Brain microvascular endothelial cell (primary cell): ENCODE results near the gene CEP164.

Experiments used
- DNase-seq: peaks from one replicate; pipeline ENCODE4 v3.0.0-alpha.2; 2020
- H3K27ac ChIP-seq: fragments of 250-450 bp; sonication (Bioruptor Pico); 2 replicates; pipeline ENCODE4 v1.5.1; 2020; ENCODE audit warnings: mild to moderate bottlenecking, moderate library complexity
- H3K27me3 ChIP-seq: fragments of 250-450 bp; sonication (Bioruptor Pico); replicated peaks from 2 replicates; pipeline ENCODE4 v1.5.1; 2020; ENCODE audit warnings: mild to moderate bottlenecking
- H3K36me3 ChIP-seq: fragments of 250-450 bp; sonication (Bioruptor Pico); replicated peaks from 2 replicates; pipeline ENCODE4 v1.5.1; 2020; ENCODE audit warnings: mild to moderate bottlenecking
- H3K4me3 ChIP-seq: 2 replicates; pipeline ENCODE4 v1.5.1; 2011; ENCODE audit warnings: low read depth, mild to moderate bottlenecking, control low read depth, low read length, moderate library complexity
- CTCF ChIP-seq: IDR thresholded peaks from 2 replicates; pipeline ENCODE4 v1.5.1; 2011; ENCODE audit warnings: low read depth, mild to moderate bottlenecking, moderate library complexity, low read length, control low read depth, inconsistent platforms; ENCODE audit errors: missing control alignments
- in situ Hi-C: cut with HindIII; loops from 2 replicates; pipeline ENCODE4 v1.10.0; 2017; ENCODE audit warnings: low sequenced_read_pairs, low pct_ligation_motif_present

The CEP164 gene

GRCh38 chr11:117282956-117283355 lies 44.7 kb upstream of the CEP164 start:
- Histone ChIP-seq H3K36me3 (peaks cover 30% of the 10 kb centered on the region), H3K4me3 (no peak overlapping the region)
- in situ Hi-C loops = no loop called here

GRCh38 chr11:117284053-117284452 lies 43.6 kb upstream of the CEP164 start:
- peaks cover 32% of the 10 kb centered on the region for H3K36me3 ChIP-seq

More at GRCh38 chr11:117282956-117283355, 44.7 kb upstream of the CEP164 start:
- Histone ChIP-seq H3K27me3 (no peaks in the 10 kb centered on the region), H3K27ac (no peak overlapping the region)
- no peak for TF ChIP-seq CTCF
- no peak for DNase-seq

GRCh38 chr11:117286588-117286987 lies 41.1 kb upstream of the CEP164 start:
- in situ Hi-C loops = no loop called here
- no peaks in the 10 kb centered on the region for H3K27me3 ChIP-seq

More at GRCh38 chr11:117284053-117284452, 43.6 kb upstream of the CEP164 start:
- no peaks in the 10 kb centered on the region for H3K27me3 ChIP-seq
- H3K4me3 ChIP-seq = no peak overlapping the region
- no peak for DNase-seq
- in situ Hi-C loops = no loop called here
- TF ChIP-seq CTCF = no peak
- H3K27ac ChIP-seq = no peak overlapping the region

GRCh38 chr11:117287668-117288067 lies 40.0 kb upstream of the CEP164 start:
- H3K36me3 ChIP-seq = peaks cover 52% of the 10 kb centered on the region
- DNase-seq = no peak
- in situ Hi-C loops = no loop called here

More at GRCh38 chr11:117286588-117286987, 41.1 kb upstream of the CEP164 start:
- Histone ChIP-seq H3K4me3 (no peak overlapping the region), H3K27ac (no peak overlapping the region), H3K36me3 (peaks cover 54% of the 10 kb centered on the region)
- DNase-seq = no peak
- no peak for TF ChIP-seq CTCF

GRCh38 chr11:117289795-117290194 lies 37.9 kb upstream of the CEP164 start:
- no peak overlapping the region for H3K4me3 ChIP-seq
- H3K27me3 ChIP-seq = no peaks in the 10 kb centered on the region
- in situ Hi-C loops = no loop called here
- H3K27ac ChIP-seq = no peak overlapping the region
- no peak for TF ChIP-seq CTCF
- H3K36me3 ChIP-seq = peaks cover 43% of the 10 kb centered on the region
- DNase-seq = no peak

More at GRCh38 chr11:117287668-117288067, 40.0 kb upstream of the CEP164 start:
- no peak overlapping the region for H3K4me3 ChIP-seq
- no peak for TF ChIP-seq CTCF
- no peak overlapping the region for H3K27ac ChIP-seq
- H3K27me3 ChIP-seq = no peaks in the 10 kb centered on the region

- no peak within 1 kb of the TSS for H3K4me3 ChIP-seq
- DNase-seq = no peak
- peaks cover 32% of the 10 kb centered on the region for H3K36me3 ChIP-seq
- TF ChIP-seq CTCF = no peak
- no peak within 1 kb of the TSS for H3K27ac ChIP-seq
- no peaks in the 10 kb centered on the region for H3K27me3 ChIP-seq
- in situ Hi-C loops = no loop called here
Observed at GRCh38 chr11:117290809-117291396, 36.8 kb upstream of the CEP164 start, which contains the start of gene BACE1-AS. Gene BACE1-AS, plus strand, starts transcription at chr11:117291346.
